ENCODE data around the gene CALD1. TPM values are rescaled to one million over a fixed set of nuclear protein-coding genes. Genes with fewer than 3 reads are reported as not detected.

The CALD1 gene
- total RNA-seq, 1 experiment from 2014 or later = 0.10 TPM

GRCh38 chr7:134787064-134787463 lies 7.6 kb downstream of the CALD1 start:
- DNase-seq (ENCODE audit: low spot score) = no peak

- no peak for DNase-seq (ENCODE audit: low spot score)
Observed at GRCh38 chr7:134787720-134788119, 8.3 kb downstream of the CALD1 start.

- no peak for DNase-seq (ENCODE audit: low spot score)
Observed at GRCh38 chr7:134788191-134788590, 8.8 kb downstream of the CALD1 start.

GRCh38 chr7:134789967-134790685 lies 10.7 kb downstream of the CALD1 start:
- no peak for DNase-seq (ENCODE audit: low spot score)

GRCh38 chr7:134792968-134793367 lies 13.5 kb downstream of the CALD1 start:
- no peak for DNase-seq (ENCODE audit: low spot score)

GRCh38 chr7:134795231-134795630 lies 15.8 kb downstream of the CALD1 start:
- no peak for DNase-seq (ENCODE audit: low spot score)

GRCh38 chr7:134798155-134798554 lies 18.7 kb downstream of the CALD1 start:
- no peak for DNase-seq (ENCODE audit: low spot score)

- DNase-seq (ENCODE audit: low spot score) = no peak
Observed at GRCh38 chr7:134799377-134799776, 19.9 kb downstream of the CALD1 start.

GRCh38 chr7:134802762-134803161 lies 23.3 kb downstream of the CALD1 start:
- DNase-seq (ENCODE audit: low spot score) = no peak

GRCh38 chr7:134804351-134804750 lies 24.9 kb downstream of the CALD1 start:
- DNase-seq (ENCODE audit: low spot score) = no peak

- no peak for DNase-seq (ENCODE audit: low spot score)
Observed at GRCh38 chr7:134804854-134805253, 25.4 kb downstream of the CALD1 start.

GRCh38 chr7:134806197-134806596 lies 26.8 kb downstream of the CALD1 start:
- no peak for DNase-seq (ENCODE audit: low spot score)

- no peak for DNase-seq (ENCODE audit: low spot score)
Observed at GRCh38 chr7:134809616-134810015, 30.2 kb downstream of the CALD1 start.

- no peak for DNase-seq (ENCODE audit: low spot score)
Observed at GRCh38 chr7:134811765-134812164, 32.3 kb downstream of the CALD1 start.

- DNase-seq (ENCODE audit: low spot score) = no peak
Observed at GRCh38 chr7:134813663-134814396, 34.4 kb downstream of the CALD1 start.

- no peak for DNase-seq (ENCODE audit: low spot score)
Observed at GRCh38 chr7:134814730-134815364, 35.4 kb downstream of the CALD1 start.

GRCh38 chr7:134818613-134819345 lies 39.3 kb downstream of the CALD1 start:
- no peak for DNase-seq (ENCODE audit: low spot score)

GRCh38 chr7:134819401-134819800 lies 40.0 kb downstream of the CALD1 start:
- no peak for DNase-seq (ENCODE audit: low spot score)

- no peak for DNase-seq (ENCODE audit: low spot score)
Observed at GRCh38 chr7:134820295-134820694, 40.9 kb downstream of the CALD1 start.

- no peak for DNase-seq (ENCODE audit: low spot score)
Observed at GRCh38 chr7:134820778-134821177, 41.3 kb downstream of the CALD1 start.

- no peak for DNase-seq (ENCODE audit: low spot score)
Observed at GRCh38 chr7:134823400-134823799, 44.0 kb downstream of the CALD1 start.

- DNase-seq (ENCODE audit: low spot score) = no peak
Observed at GRCh38 chr7:134825666-134826065, 46.2 kb downstream of the CALD1 start.

Data from HT-29 (cell line).